Gastroesophageal sphincter (tissue), 4 donors: Measurements from ENCODE around the gene ERGIC2. TPM values are rescaled to one million over a fixed set of nuclear protein-coding genes. Genes with fewer than 3 reads are reported as not detected.

Experiments
- ATAC-seq: fragments of 150-250 bp; one replicate; pipeline ENCODE4 v1.9.1; 2016; ENCODE audit warnings: mild to moderate bottlenecking, moderate library complexity
- H3K27ac ChIP-seq, 4 donors: fragments of 200-600 bp; sonication (generic) in 3 of 4; 1 replicate in 3 of 4; 2 replicates in 1 of 4; pipeline ENCODE4 v1.5.1; 2016 to 2019
- H3K27me3 ChIP-seq: fragments of 200-600 bp; sonication (generic); one replicate; pipeline ENCODE4 v1.5.1; 2019
- H3K36me3 ChIP-seq, 2 donors: fragments of 200-600 bp; sonication (generic); one replicate each; pipeline ENCODE4 v1.5.1; 2019; ENCODE audit warnings: control low read depth in 1 of 2
- H3K4me1 ChIP-seq, 3 donors: fragments of 200-600 bp; sonication (generic); 1 replicate in 2 of 3; 2 replicates in 1 of 3; pipeline ENCODE4 v1.5.1; 2016 to 2019; ENCODE audit warnings: control low read depth in 2 of 3
- H3K4me3 ChIP-seq, 2 donors: fragments of 200-600 bp; sonication (generic); one replicate each; pipeline ENCODE4 v1.5.1; 2019; ENCODE audit warnings: mild to moderate bottlenecking in 1 of 2, moderate library complexity in 1 of 2
- H3K9me3 ChIP-seq, 3 donors: fragments of 200-600 bp; sonication (generic); one replicate each; pipeline ENCODE4 v1.5.1; 2017 to 2019; ENCODE audit warnings: control low read depth in 2 of 3
- EP300 ChIP-seq: sonication (generic); formaldehyde crosslinking; IDR thresholded peaks from one replicate; pipeline ENCODE4 v1.6.1; 2017; ENCODE audit warnings: antibody characterized with exemption, mild to moderate bottlenecking
- POLR2A ChIP-seq, 2 donors: fragments of 450-650 bp; IDR thresholded peaks; one replicate each; pipeline ENCODE4 v1.6.1; 2017; ENCODE audit warnings: antibody characterized with exemption in 2 of 2, mild to moderate bottlenecking in 2 of 2, moderate library complexity in 1 of 2
- POLR2AphosphoS5 ChIP-seq: sonication (generic); formaldehyde crosslinking; IDR thresholded peaks from one replicate; pipeline ENCODE4 v1.6.1; 2017; ENCODE audit warnings: antibody characterized with exemption
- WGBS, 2 donors: methylation state at CpG; one replicate each; pipeline ENCODE4 v1.1.5; 2018; ENCODE audit warnings: low coverage in 1 of 2; 5-methylcytosine and 5-hydroxymethylcytosine counted together
- total RNA-seq, 4 donors: library from RNA; depleted of rRNA; stranded (reverse); fragments of >200 nt; gene quantifications; one replicate each; pipeline ENCODE4 v1.1.0, GENCODE V29; 2016
- TF ChIP-seq, protein P1 (sequence below), 4 experiments: fragments of 200-600 bp in 2 of 4; fragments of 450-650 bp in 2 of 4; sonication (generic) in 1 of 4; IDR thresholded peaks; one replicate each; pipeline ENCODE4 v1.5.1; 2017 to 2019; ENCODE audit warnings: antibody characterized with exemption in 4 of 4, mild to moderate bottlenecking in 2 of 4, moderate library complexity in 2 of 4

The ERGIC2 gene
- total RNA-seq, 4 donors from 2014 or later = 53.6 to 111 (median 71.4) TPM

- no peak for ATAC-seq
- Histone ChIP-seq H3K4me3 (no peak overlapping the region), H3K27me3 (no peaks in the 10 kb centered on the region), H3K27ac (no peak overlapping the region), H3K4me1 (peaks cover 0 to 3% (median 0%) of the 10 kb centered on the region in 3 donors), H3K9me3 (no peaks in the 10 kb centered on the region), H3K36me3 (peaks cover 0 to 78% of the 10 kb centered on the region in 2 donors)
- WGBS, 2 donors = 92 to 95% methylated on average over 1 of the region's 1 CpG
- TF ChIP-seq EP300 (no peak), POLR2A (IDR thresholded peaks at IDR 0.05) (no peak), POLR2AphosphoS5 (no peak)
- TF ChIP-seq, protein P1, sequence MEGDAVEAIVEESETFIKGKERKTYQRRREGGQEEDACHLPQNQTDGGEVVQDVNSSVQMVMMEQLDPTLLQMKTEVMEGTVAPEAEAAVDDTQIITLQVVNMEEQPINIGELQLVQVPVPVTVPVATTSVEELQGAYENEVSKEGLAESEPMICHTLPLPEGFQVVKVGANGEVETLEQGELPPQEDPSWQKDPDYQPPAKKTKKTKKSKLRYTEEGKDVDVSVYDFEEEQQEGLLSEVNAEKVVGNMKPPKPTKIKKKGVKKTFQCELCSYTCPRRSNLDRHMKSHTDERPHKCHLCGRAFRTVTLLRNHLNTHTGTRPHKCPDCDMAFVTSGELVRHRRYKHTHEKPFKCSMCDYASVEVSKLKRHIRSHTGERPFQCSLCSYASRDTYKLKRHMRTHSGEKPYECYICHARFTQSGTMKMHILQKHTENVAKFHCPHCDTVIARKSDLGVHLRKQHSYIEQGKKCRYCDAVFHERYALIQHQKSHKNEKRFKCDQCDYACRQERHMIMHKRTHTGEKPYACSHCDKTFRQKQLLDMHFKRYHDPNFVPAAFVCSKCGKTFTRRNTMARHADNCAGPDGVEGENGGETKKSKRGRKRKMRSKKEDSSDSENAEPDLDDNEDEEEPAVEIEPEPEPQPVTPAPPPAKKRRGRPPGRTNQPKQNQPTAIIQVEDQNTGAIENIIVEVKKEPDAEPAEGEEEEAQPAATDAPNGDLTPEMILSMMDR (IDR thresholded peaks at IDR 0.05) = no peak
These were observed 26.0 kb downstream of the ERGIC2 start for GRCh38 chr12:29354954-29355353.

GRCh38 chr12:29350080-29350479, 30.9 kb downstream of the ERGIC2 start:
- Histone ChIP-seq H3K4me1 (peaks cover 0 to 5% (median 0%) of the 10 kb centered on the region in 3 donors), H3K27me3 (no peaks in the 10 kb centered on the region), H3K9me3 (no peaks in the 10 kb centered on the region), H3K4me3 (no peak overlapping the region), H3K36me3 (peaks cover 0 to 71% of the 10 kb centered on the region in 2 donors), H3K27ac (no peak overlapping the region)
- TF ChIP-seq, protein P1 (IDR thresholded peaks at IDR 0.05) = no peak
- no peak for TF ChIP-seq POLR2A (IDR thresholded peaks at IDR 0.05)
- no peak for TF ChIP-seq EP300
- TF ChIP-seq POLR2AphosphoS5 = no peak
- no peak for ATAC-seq

- Histone ChIP-seq H3K4me3 (no peak overlapping the region), H3K27ac (no peak overlapping the region), H3K36me3 (peaks cover 0 to 73% of the 10 kb centered on the region in 2 donors), H3K27me3 (no peaks in the 10 kb centered on the region), H3K4me1 (peaks cover 0 to 5% (median 0%) of the 10 kb centered on the region in 3 donors), H3K9me3 (no peaks in the 10 kb centered on the region)
- WGBS, 2 donors = 88 to 95% methylated on average over 2 to 3 of the region's 3 CpGs
- no peak for ATAC-seq
- TF ChIP-seq, protein P1 (IDR thresholded peaks at IDR 0.05) = no peak
- TF ChIP-seq EP300 (no peak), POLR2A (IDR thresholded peaks at IDR 0.05) (no peak), POLR2AphosphoS5 (no peak)
These were observed 34.1 kb downstream of the ERGIC2 start for GRCh38 chr12:29346769-29347421.

DNA sequence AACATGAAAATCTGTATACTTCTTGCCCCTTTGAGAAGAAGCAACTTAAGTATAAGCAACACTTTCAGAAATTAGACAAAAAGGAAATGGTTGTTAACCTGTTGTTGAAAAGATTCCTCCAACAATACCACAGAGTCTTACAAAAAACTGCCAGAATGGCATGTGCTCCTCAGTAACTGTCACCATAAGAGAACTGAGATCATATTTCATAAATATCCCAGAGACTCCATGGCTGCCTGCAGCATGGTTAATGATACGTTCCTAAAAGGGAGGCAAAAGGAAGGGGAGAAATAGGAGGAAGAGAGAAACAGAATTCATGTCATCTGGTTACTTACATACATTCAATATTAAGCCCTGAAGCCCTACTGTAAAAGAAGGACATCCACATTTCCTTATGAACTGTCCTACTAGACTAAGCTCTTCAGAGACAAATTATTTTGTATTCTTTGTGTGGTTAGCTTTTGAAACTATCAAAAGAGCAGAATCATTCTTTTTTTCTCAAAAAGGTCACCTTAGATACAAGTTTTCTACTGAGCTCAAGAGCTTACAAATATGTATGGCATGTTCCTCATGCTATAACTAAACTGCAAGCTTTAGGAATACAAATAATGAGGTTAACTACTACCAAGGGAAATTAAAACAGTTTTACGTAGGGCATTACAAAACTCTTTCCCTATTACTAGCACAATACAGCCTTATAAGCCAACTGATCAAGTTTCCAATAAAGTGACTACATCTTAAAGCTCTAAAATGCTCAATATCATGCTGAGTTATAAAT, 37.8 kb downstream of the ERGIC2 start:
- no peak overlapping the region for H3K27ac ChIP-seq

More for the DNA sequence above, 37.8 kb downstream of the ERGIC2 start:
- no peaks in the 10 kb centered on the region for H3K4me1 ChIP-seq
- 80 to 85% methylated on average over 1 to 2 of the region's 2 CpGs for WGBS, 2 donors
- no peaks in the 10 kb centered on the region for H3K9me3 ChIP-seq
- no peak for ATAC-seq
- no peak for TF ChIP-seq POLR2A (IDR thresholded peaks at IDR 0.05)
- TF ChIP-seq EP300 = no peak
- TF ChIP-seq, protein P1 (IDR thresholded peaks at IDR 0.05) = no peak
- H3K27me3 ChIP-seq = no peaks in the 10 kb centered on the region
- H3K4me3 ChIP-seq = no peak overlapping the region
- H3K36me3 ChIP-seq = peaks cover 0 to 85% of the 10 kb centered on the region in 2 donors
